Neuronal stem cell (in vitro differentiated cells): ENCODE data around the gene SDHAF1. TPM values are rescaled to one million over a fixed set of nuclear protein-coding genes. Genes with fewer than 3 reads are reported as not detected.
A peak's percentile ranks its signal among the peaks of the same experiment; 100 is the strongest.

Experiments used
- DNase-seq: peaks from one replicate; pipeline ENCODE4 v3.0.0-alpha.2; 2013; ENCODE audit warnings: low spot score
- H2AFZ ChIP-seq: one replicate; pipeline ENCODE4 v1.6.1; 2013; ENCODE audit warnings: mild to moderate bottlenecking, low read length, inconsistent platforms
- H2AK5ac ChIP-seq: 2 replicates; pipeline ENCODE4 v1.6.1; 2013; ENCODE audit warnings: low read depth, mild to moderate bottlenecking, inconsistent platforms, low read length, moderate library complexity, mixed read lengths
- H2BK120ac ChIP-seq: 2 replicates; pipeline ENCODE4 v1.6.1; 2013; ENCODE audit warnings: low read depth, mild to moderate bottlenecking, inconsistent platforms, low read length, moderate library complexity, mixed read lengths
- H2BK12ac ChIP-seq: one replicate; pipeline ENCODE4 v1.6.1; 2013; ENCODE audit warnings: low read length, inconsistent platforms
- H2BK15ac ChIP-seq: 2 replicates; pipeline ENCODE4 v1.6.1; 2013; ENCODE audit warnings: mild to moderate bottlenecking, low read length, inconsistent platforms, mixed read lengths
- H2BK5ac ChIP-seq: one replicate; pipeline ENCODE4 v1.6.1; 2013; ENCODE audit warnings: inconsistent platforms, mild to moderate bottlenecking, low read length, moderate library complexity
- H3K14ac ChIP-seq: one replicate; pipeline ENCODE4 v1.6.1; 2013; ENCODE audit warnings: low read length, inconsistent platforms
- H3K18ac ChIP-seq: 2 replicates; pipeline ENCODE4 v1.6.1; 2013; ENCODE audit warnings: low read length, inconsistent platforms
- H3K23ac ChIP-seq: 2 replicates; pipeline ENCODE4 v1.6.1; 2013; ENCODE audit warnings: low read depth, mild to moderate bottlenecking, mixed read lengths, low read length, inconsistent platforms; ENCODE audit not compliant: poor library complexity
- H3K27ac ChIP-seq: replicated peaks from 3 replicates; pipeline ENCODE4 v1.5.1; 2013; ENCODE audit warnings: low read length, inconsistent platforms
- H3K27me3 ChIP-seq, 3 experiments: 2 replicates each; pipeline ENCODE4 v1.6.1; 2013; ENCODE audit warnings: low read length in 3 of 3, mild to moderate bottlenecking in 2 of 3, inconsistent platforms in 1 of 3, low read depth in 1 of 3, mixed read lengths in 1 of 3, moderate library complexity in 1 of 3; ENCODE audit not compliant: control insufficient read depth in 3 of 3, insufficient read depth in 3 of 3
- H3K36me3 ChIP-seq, 2 donors: replicated peaks in 1 of 2; 2 replicates each; pipeline ENCODE4 v1.6.1; 2013; ENCODE audit warnings: low read length in 2 of 2; ENCODE audit not compliant: control insufficient read depth in 2 of 2, insufficient read depth in 2 of 2
- H3K4ac ChIP-seq: 2 replicates; pipeline ENCODE4 v1.6.1; 2013; ENCODE audit warnings: inconsistent platforms, mild to moderate bottlenecking, low read length, moderate library complexity
- H3K4me1 ChIP-seq, 2 donors: 1 replicate in 1 of 2; 2 replicates in 1 of 2; pipeline ENCODE4 v1.6.1; 2013; ENCODE audit warnings: low read length in 2 of 2, low read depth in 1 of 2; ENCODE audit not compliant: control insufficient read depth in 2 of 2, insufficient read depth in 1 of 2
- H3K4me2 ChIP-seq: one replicate; pipeline ENCODE4 v1.6.1; 2013; ENCODE audit warnings: mild to moderate bottlenecking, low read length, inconsistent platforms; ENCODE audit not compliant: insufficient read depth, poor library complexity, severe bottlenecking
- H3K4me3 ChIP-seq, 2 donors: 2 replicates each; pipeline ENCODE4 v1.5.1; 2013; ENCODE audit warnings: low read length in 2 of 2, mild to moderate bottlenecking in 2 of 2, inconsistent platforms in 1 of 2, moderate library complexity in 1 of 2
- H3K79me1 ChIP-seq: one replicate; pipeline ENCODE4 v1.6.1; 2013; ENCODE audit warnings: low read depth, mild to moderate bottlenecking, inconsistent platforms, low read length, moderate library complexity
- H3K9ac ChIP-seq: one replicate; pipeline ENCODE4 v1.6.1; 2013; ENCODE audit warnings: mild to moderate bottlenecking, low read depth, low read length, inconsistent platforms; ENCODE audit not compliant: poor library complexity
- H3K9me3 ChIP-seq, 2 donors: replicated peaks in 1 of 2; 2 replicates each; pipeline versions ENCODE3 to v1.6.1; 2013; ENCODE audit warnings: low read length in 2 of 2, mild to moderate bottlenecking in 2 of 2, inconsistent platforms in 1 of 2, low read depth in 1 of 2, mixed read lengths in 1 of 2, moderate library complexity in 1 of 2; ENCODE audit not compliant: control insufficient read depth in 2 of 2, insufficient read depth in 1 of 2
- H4K8ac ChIP-seq: one replicate; pipeline ENCODE4 v1.6.1; 2013; ENCODE audit warnings: low read depth, mild to moderate bottlenecking, inconsistent platforms, low read length, moderate library complexity
- H4K91ac ChIP-seq: one replicate; pipeline ENCODE4 v1.6.1; 2013; ENCODE audit warnings: low read length, low read depth, mild to moderate bottlenecking, inconsistent platforms; ENCODE audit not compliant: poor library complexity
- whole genome bisulfite sequencing, 2 donors: extraction: QIAGEN DNeasy Blood & Tissue Kit; methylation state at CpG; one replicate each; pipeline ENCODE4 v1.1.7; 2013; ENCODE audit warnings: missing lambda C conversion rate in 2 of 2, mixed read lengths in 1 of 2; ENCODE audit not compliant: insufficient read length in 2 of 2, insufficient replicate concordance in 1 of 2; ENCODE audit errors: extremely low coverage in 2 of 2; 5-methylcytosine and 5-hydroxymethylcytosine counted together
- polyA plus RNA-seq, 2 experiments: library from polyadenylated mRNA; stranded (reverse); fragments of 200-250 nt; gene quantifications; one replicate each; pipeline ENCODE4 v1.2.3, GENCODE V29; 2013

The SDHAF1 gene
- polyA plus RNA-seq (2013, experiment 1 of 2): 16.9 TPM
- 15.6 TPM for polyA plus RNA-seq (2013, experiment 2 of 2)

- peak within 1 kb of the TSS; percentile 72 for H4K8ac ChIP-seq
- H2AFZ ChIP-seq: peak within 1 kb of the TSS; percentile 98
- H2AK5ac ChIP-seq: peak within 1 kb of the TSS; percentile 76
- peak within 1 kb of the TSS; percentile 99 for H3K23ac ChIP-seq
- peak within 1 kb of the TSS; percentile 83 for H2BK15ac ChIP-seq
- WGBS, 2 donors: no CpG with 5 or more reads among the region's 97 CpGs
- no peaks in the 10 kb centered on the region for H3K9me3 ChIP-seq
- H3K14ac ChIP-seq: peak within 1 kb of the TSS; percentile 38
- peak within 1 kb of the TSS; percentile 92 for H3K18ac ChIP-seq
- peak within 1 kb of the TSS; percentile 64 for H4K91ac ChIP-seq
- no peak within 1 kb of the TSS for H3K4ac ChIP-seq
- H3K79me1 ChIP-seq: peaks cover 7% of the 10 kb centered on the region
- H3K27ac ChIP-seq: no peak within 1 kb of the TSS
- peak within 1 kb of the TSS; percentile 94 for H3K4me2 ChIP-seq
- DNase-seq: peak; percentile 88
- peak within 1 kb of the TSS; percentile 95 for H3K9ac ChIP-seq
- peak within 1 kb of the TSS; percentile 97 for H2BK12ac ChIP-seq
- H3K27me3 ChIP-seq: peaks cover 0 to 2% (median 0%) of the 10 kb centered on the region in 3 experiments
- H2BK120ac ChIP-seq: no peak within 1 kb of the TSS
- H3K36me3 ChIP-seq: peaks cover 4 to 15% of the 10 kb centered on the region in 2 donors
- peak within 1 kb of the TSS; percentile 82 for H2BK5ac ChIP-seq
- peaks cover 6 to 12% of the 10 kb centered on the region in 2 donors for H3K4me1 ChIP-seq
- H3K4me3 ChIP-seq: peak within 1 kb of the TSS; percentile 87 to 93
These were observed at the start of gene SDHAF1 for GRCh38 chr19:35995048-35995993. Gene SDHAF1, plus strand, starts transcription at chr19:35995188. Its CDS starts 87 bp downstream, at chr19:35995275.

DNA sequence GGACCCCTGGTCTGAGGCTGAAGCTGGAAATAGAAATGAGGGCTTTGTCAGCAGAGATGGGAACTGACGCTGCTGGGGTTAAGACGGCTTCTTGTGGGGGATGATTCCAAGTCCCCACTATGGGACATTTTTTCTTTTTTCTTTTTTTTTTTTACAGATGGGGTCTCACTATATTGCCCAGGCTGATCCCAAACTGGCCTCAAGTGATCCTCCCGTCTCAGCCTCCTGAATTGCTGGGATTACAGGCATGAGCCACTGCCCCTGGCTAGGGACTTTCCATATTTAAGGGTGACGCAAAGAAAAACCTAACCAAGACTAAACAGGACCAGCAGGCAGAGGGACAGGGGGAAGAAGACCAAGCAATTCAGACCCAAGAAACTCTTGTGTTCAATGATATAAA, 48.8 kb upstream of the SDHAF1 start:
- peaks cover 11 to 28% of the 10 kb centered on the region in 2 donors for H3K36me3 ChIP-seq
- H3K27me3 ChIP-seq: no peaks in the 10 kb centered on the region
- no peak overlapping the region for H3K14ac ChIP-seq
- H3K27ac ChIP-seq: no peak overlapping the region
- H3K23ac ChIP-seq: no peak overlapping the region
- H3K4me1 ChIP-seq: peaks cover 0 to 3% of the 10 kb centered on the region in 2 donors
- WGBS, 2 donors: no CpG with 5 or more reads among the region's 4 CpGs
- no peak overlapping the region for H2AK5ac ChIP-seq
- H2BK15ac ChIP-seq: no peak overlapping the region
- no peak overlapping the region for H3K4me3 ChIP-seq
- H3K79me1 ChIP-seq: peaks cover 4% of the 10 kb centered on the region
- H3K9ac ChIP-seq: no peak overlapping the region
- H3K4ac ChIP-seq: no peak overlapping the region
- no peak overlapping the region for H3K18ac ChIP-seq
- no peak overlapping the region for H3K4me2 ChIP-seq
- no peak overlapping the region for H2AFZ ChIP-seq
- H2BK12ac ChIP-seq: no peak overlapping the region
- no peak overlapping the region for H2BK5ac ChIP-seq
- no peak overlapping the region for H2BK120ac ChIP-seq
- H4K8ac ChIP-seq: no peak overlapping the region
- no peak for DNase-seq
- peaks cover 0 to 1% of the 10 kb centered on the region in 2 donors for H3K9me3 ChIP-seq
- no peak overlapping the region for H4K91ac ChIP-seq

GRCh38 chr19:35949131-35949530, 45.9 kb upstream of the SDHAF1 start:
- Histone ChIP-seq H3K27ac (no peak overlapping the region), H3K4me1 (peaks cover 0 to 3% of the 10 kb centered on the region in 2 donors), H3K4me3 (no peak overlapping the region), H2BK120ac (no peak overlapping the region), H3K23ac (no peak overlapping the region), H4K8ac (no peak overlapping the region), H3K9me3 (no peaks in the 10 kb centered on the region), H2BK12ac (no peak overlapping the region), H3K9ac (peak overlapping the region; percentile 86), H3K36me3 (peaks cover 5 to 12% of the 10 kb centered on the region in 2 donors), H3K18ac (no peak overlapping the region), H3K4ac (no peak overlapping the region), H3K14ac (no peak overlapping the region), H3K79me1 (peaks cover 4% of the 10 kb centered on the region), H3K4me2 (no peak overlapping the region), H3K27me3 (no peaks in the 10 kb centered on the region), H2BK5ac (no peak overlapping the region), H4K91ac (no peak overlapping the region), H2BK15ac (no peak overlapping the region), H2AFZ (no peak overlapping the region), H2AK5ac (no peak overlapping the region)
- no peak for DNase-seq
- WGBS, 2 donors: no CpG with 5 or more reads among the region's 2 CpGs
